Kidney epithelial cell (primary cell): ENCODE data around the gene MED16. TPM values are rescaled to one million over a fixed set of nuclear protein-coding genes. Genes with fewer than 3 reads are reported as not detected.

Experiments
- DNase-seq: peaks from one replicate; pipeline ENCODE4 v3.0.0-alpha.2; 2010; ENCODE audit warnings: low read depth
- H3K27me3 ChIP-seq: 2 replicates; pipeline ENCODE4 v1.6.0; 2011; ENCODE audit warnings: low read length; ENCODE audit not compliant: control insufficient read depth, insufficient read depth
- H3K36me3 ChIP-seq: 2 replicates; pipeline ENCODE4 v1.5.1; 2011; ENCODE audit warnings: low read length; ENCODE audit not compliant: control insufficient read depth, insufficient read depth
- H3K4me3 ChIP-seq: 2 replicates; pipeline ENCODE4 v1.5.1; 2011; ENCODE audit warnings: low read depth, mild to moderate bottlenecking, control low read depth, low read length
- CTCF ChIP-seq: IDR thresholded peaks from 2 replicates; pipeline ENCODE4 v1.5.1; 2011; ENCODE audit warnings: mild to moderate bottlenecking, moderate library complexity, low read length, control low read depth, inconsistent platforms; ENCODE audit not compliant: insufficient read depth, poor library complexity, severe bottlenecking
- total RNA-seq: library from RNA; depleted of rRNA; stranded (reverse); fragments of >200 nt; gene quantifications from 2 replicates; pipeline ENCODE4 v1.2.3, GENCODE V29; 2015

The MED16 gene
- total RNA-seq, 1 donor from 2014 or later = 40.1 TPM

GRCh38 chr19:876780-877314, 16.1 kb downstream of the MED16 start:
- DNase-seq = no peak
- no peak for TF ChIP-seq CTCF
- H3K4me3 ChIP-seq = no peak overlapping the region
- H3K27me3 ChIP-seq = no peaks in the 10 kb centered on the region
- H3K36me3 ChIP-seq = peaks cover 5% of the 10 kb centered on the region

GRCh38 chr19:876089-876488, 16.9 kb downstream of the MED16 start:
- Histone ChIP-seq H3K27me3 (no peaks in the 10 kb centered on the region), H3K36me3 (peaks cover 5% of the 10 kb centered on the region), H3K4me3 (no peak overlapping the region)
- DNase-seq = no peak
- TF ChIP-seq CTCF = no peak

GRCh38 chr19:875265-875879, 17.6 kb downstream of the MED16 start:
- H3K36me3 ChIP-seq = peaks cover 5% of the 10 kb centered on the region
- no peak overlapping the region for H3K4me3 ChIP-seq
- no peak for TF ChIP-seq CTCF
- no peaks in the 10 kb centered on the region for H3K27me3 ChIP-seq
- no peak for DNase-seq

GRCh38 chr19:873561-874041, 19.4 kb downstream of the MED16 start:
- no peak for TF ChIP-seq CTCF
- no peak for DNase-seq
- no peak overlapping the region for H3K4me3 ChIP-seq
- H3K27me3 ChIP-seq = no peaks in the 10 kb centered on the region
- peaks cover 5% of the 10 kb centered on the region for H3K36me3 ChIP-seq

- no peak for TF ChIP-seq CTCF
- Histone ChIP-seq H3K27me3 (no peaks in the 10 kb centered on the region), H3K36me3 (peaks cover 5% of the 10 kb centered on the region), H3K4me3 (no peak overlapping the region)
- no peak for DNase-seq
These were observed 19.9 kb downstream of the MED16 start for GRCh38 chr19:873084-873483.

- H3K27me3 ChIP-seq = no peaks in the 10 kb centered on the region
- TF ChIP-seq CTCF = no peak
- H3K36me3 ChIP-seq = peaks cover 6% of the 10 kb centered on the region
- no peak for DNase-seq
- H3K4me3 ChIP-seq = no peak overlapping the region
These were observed 20.6 kb downstream of the MED16 start for GRCh38 chr19:872266-872951.
